Endothelial cell (in vitro differentiated cells): ENCODE measurements around the gene MYO3A. TPM values are rescaled to one million over a fixed set of nuclear protein-coding genes. Genes with fewer than 3 reads are reported as not detected.
A peak's percentile ranks its signal among the peaks of the same experiment; 100 is the strongest.

Source experiments
- DNase-seq: peaks from one replicate; pipeline ENCODE4 v3.0.0; 2021; ENCODE audit warnings: low spot score
- H3K27ac Mint-ChIP-seq: one replicate; pipeline ENCODE4 v1.8.0; 2021; ENCODE audit warnings: mixed read lengths, inconsistent platforms; ENCODE audit not compliant: unreplicated experiment
- H3K27me3 Mint-ChIP-seq: one replicate; pipeline ENCODE4 v1.8.0; 2021; ENCODE audit warnings: mild to moderate bottlenecking, moderate library complexity, mixed read lengths, inconsistent platforms; ENCODE audit not compliant: unreplicated experiment
- H3K36me3 Mint-ChIP-seq: one replicate; pipeline ENCODE4 v1.8.0; 2021; ENCODE audit warnings: mild to moderate bottlenecking, low read depth, mixed read lengths, inconsistent platforms; ENCODE audit not compliant: unreplicated experiment
- H3K4me1 Mint-ChIP-seq: one replicate; pipeline ENCODE4 v1.8.0; 2021; ENCODE audit warnings: mild to moderate bottlenecking, mixed read lengths, inconsistent platforms; ENCODE audit not compliant: unreplicated experiment
- H3K4me3 Mint-ChIP-seq: one replicate; pipeline ENCODE4 v1.8.0; 2021; ENCODE audit warnings: mild to moderate bottlenecking, mixed read lengths, inconsistent platforms; ENCODE audit not compliant: unreplicated experiment
- H3K9me3 Mint-ChIP-seq: one replicate; pipeline ENCODE4 v1.8.0; 2021; ENCODE audit warnings: mixed read lengths, inconsistent platforms; ENCODE audit not compliant: unreplicated experiment
- total RNA-seq: library from RNA; stranded (reverse); fragmentation: NEBNext Ultra II Directional; extraction: Animal tissue kit (Norgen Biotek cat#: 25700); gene quantifications from one replicate; pipeline ENCODE4 v1.2.1, GENCODE V29; 2021; ENCODE audit not compliant: unreplicated experiment
- TF ChIP-seq, protein P1 (sequence below): fragments of 200-600 bp; sonication (generic); IDR thresholded peaks from one replicate; pipeline ENCODE4 v1.5.0; 2021; ENCODE audit warnings: antibody characterized with exemption; ENCODE audit not compliant: unreplicated experiment

The MYO3A gene
- total RNA-seq, 1 donor from 2014 or later, result 11.4 TPM

DNA sequence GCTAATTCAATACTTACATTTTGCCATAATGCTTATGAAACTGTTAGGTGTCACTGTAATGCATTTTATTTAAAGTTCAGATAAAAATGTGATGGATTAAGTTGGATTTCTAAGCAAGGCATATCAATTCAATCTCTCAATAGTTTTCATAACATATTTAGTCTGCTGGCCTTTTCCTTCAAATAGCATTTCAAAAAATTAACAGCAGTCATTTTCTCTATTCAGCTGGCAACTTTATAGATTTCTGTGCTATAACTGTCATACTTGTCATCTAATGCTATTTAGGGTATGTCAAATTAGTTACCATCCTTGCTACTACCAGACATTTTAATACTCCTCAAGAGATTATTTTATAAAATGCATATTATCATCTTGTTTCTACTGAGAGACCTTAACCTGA is 286.9 kb downstream of the MYO3A start:
- no peak overlapping the region for H3K4me3 Mint-ChIP-seq
- peaks cover 4% of the 10 kb centered on the region for H3K36me3 Mint-ChIP-seq
- peaks cover 60% of the 10 kb centered on the region for H3K4me1 Mint-ChIP-seq
- H3K9me3 Mint-ChIP-seq, result no peaks in the 10 kb centered on the region
- H3K27ac Mint-ChIP-seq, result no peak overlapping the region
- TF ChIP-seq, protein P1, sequence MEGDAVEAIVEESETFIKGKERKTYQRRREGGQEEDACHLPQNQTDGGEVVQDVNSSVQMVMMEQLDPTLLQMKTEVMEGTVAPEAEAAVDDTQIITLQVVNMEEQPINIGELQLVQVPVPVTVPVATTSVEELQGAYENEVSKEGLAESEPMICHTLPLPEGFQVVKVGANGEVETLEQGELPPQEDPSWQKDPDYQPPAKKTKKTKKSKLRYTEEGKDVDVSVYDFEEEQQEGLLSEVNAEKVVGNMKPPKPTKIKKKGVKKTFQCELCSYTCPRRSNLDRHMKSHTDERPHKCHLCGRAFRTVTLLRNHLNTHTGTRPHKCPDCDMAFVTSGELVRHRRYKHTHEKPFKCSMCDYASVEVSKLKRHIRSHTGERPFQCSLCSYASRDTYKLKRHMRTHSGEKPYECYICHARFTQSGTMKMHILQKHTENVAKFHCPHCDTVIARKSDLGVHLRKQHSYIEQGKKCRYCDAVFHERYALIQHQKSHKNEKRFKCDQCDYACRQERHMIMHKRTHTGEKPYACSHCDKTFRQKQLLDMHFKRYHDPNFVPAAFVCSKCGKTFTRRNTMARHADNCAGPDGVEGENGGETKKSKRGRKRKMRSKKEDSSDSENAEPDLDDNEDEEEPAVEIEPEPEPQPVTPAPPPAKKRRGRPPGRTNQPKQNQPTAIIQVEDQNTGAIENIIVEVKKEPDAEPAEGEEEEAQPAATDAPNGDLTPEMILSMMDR, result no peak
- peaks cover 19% of the 10 kb centered on the region for H3K27me3 Mint-ChIP-seq
- no peak for DNase-seq

- peaks cover 19% of the 10 kb centered on the region for H3K27me3 Mint-ChIP-seq
- TF ChIP-seq, protein P1, result no peak
- no peak overlapping the region for H3K4me3 Mint-ChIP-seq
- no peak for DNase-seq
- peaks cover 55% of the 10 kb centered on the region for H3K4me1 Mint-ChIP-seq
- H3K9me3 Mint-ChIP-seq, result no peaks in the 10 kb centered on the region
- peaks cover 4% of the 10 kb centered on the region for H3K36me3 Mint-ChIP-seq
- H3K27ac Mint-ChIP-seq, result no peak overlapping the region
Observed at GRCh38 chr10:26221541-26221940, 287.5 kb downstream of the MYO3A start.

DNA sequence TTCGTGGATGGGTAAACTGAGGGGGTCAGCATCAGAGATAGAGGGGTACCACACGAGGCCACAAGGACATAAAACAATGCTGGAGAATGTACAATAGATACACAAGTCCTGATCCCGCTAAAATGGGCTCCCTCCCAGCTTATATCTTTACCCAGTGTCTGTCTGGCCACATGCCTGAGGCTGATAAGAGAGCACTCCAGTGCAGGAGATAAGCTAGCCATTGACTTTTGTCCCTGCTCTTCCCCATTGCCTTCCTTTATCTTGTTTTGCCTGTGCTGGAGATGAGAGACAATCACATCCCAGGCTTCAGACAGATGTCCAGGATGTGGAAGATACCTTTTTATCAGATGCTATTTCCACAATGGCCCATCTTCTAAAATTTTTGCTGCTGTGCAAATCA is 288.5 kb downstream of the MYO3A start:
- TF ChIP-seq, protein P1, result no peak
- Mint-ChIP-seq H3K27ac (no peak overlapping the region), H3K4me1 (peaks cover 47% of the 10 kb centered on the region), H3K4me3 (no peak overlapping the region), H3K36me3 (peaks cover 4% of the 10 kb centered on the region), H3K27me3 (peaks cover 12% of the 10 kb centered on the region), H3K9me3 (no peaks in the 10 kb centered on the region)
- no peak for DNase-seq

DNA sequence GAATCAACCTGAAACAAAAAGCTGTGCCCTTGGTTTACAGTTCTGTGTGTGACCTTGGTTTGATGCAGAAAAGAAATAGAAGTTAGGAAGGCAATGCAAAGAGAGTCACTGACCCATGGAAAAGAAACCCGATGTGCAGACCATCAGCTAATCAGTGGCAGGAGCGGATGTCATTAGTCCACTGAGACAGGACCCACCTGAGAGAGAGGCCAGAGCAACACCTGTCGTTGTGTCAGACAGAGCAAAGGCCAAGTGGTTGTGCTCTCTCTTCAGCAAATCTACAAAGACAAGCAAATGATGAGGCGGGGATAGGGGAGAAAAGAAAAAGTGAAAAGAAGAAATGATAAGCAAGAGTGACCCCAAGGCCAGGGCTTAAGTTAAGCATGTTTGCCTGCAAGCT is 291.3 kb downstream of the MYO3A start:
- no peak for DNase-seq
- H3K27me3 Mint-ChIP-seq, result peaks cover 8% of the 10 kb centered on the region
- peaks cover 47% of the 10 kb centered on the region for H3K4me1 Mint-ChIP-seq
- H3K27ac Mint-ChIP-seq, result no peak overlapping the region
- TF ChIP-seq, protein P1, result no peak
- H3K9me3 Mint-ChIP-seq, result no peaks in the 10 kb centered on the region
- H3K4me3 Mint-ChIP-seq, result no peak overlapping the region
- H3K36me3 Mint-ChIP-seq, result peaks cover 4% of the 10 kb centered on the region

- TF ChIP-seq, protein P1, result no peak
- Mint-ChIP-seq H3K27ac (no peak overlapping the region), H3K27me3 (peaks cover 6% of the 10 kb centered on the region), H3K36me3 (peaks cover 4% of the 10 kb centered on the region), H3K9me3 (no peaks in the 10 kb centered on the region), H3K4me1 (peaks cover 35% of the 10 kb centered on the region), H3K4me3 (peak overlapping the region; percentile 27)
- no peak for DNase-seq
Observed at GRCh38 chr10:26227786-26228185, 293.8 kb downstream of the MYO3A start.
